Ecto neural progenitor cell (in vitro differentiated cells): ENCODE measurements around the gene ADAMTS14.

ENCODE experiments used
- DNase-seq: peaks from one replicate; pipeline ENCODE4 v3.0.0-alpha.2; 2018; ENCODE audit warnings: low spot score

ADAMTS14 gene

DNA sequence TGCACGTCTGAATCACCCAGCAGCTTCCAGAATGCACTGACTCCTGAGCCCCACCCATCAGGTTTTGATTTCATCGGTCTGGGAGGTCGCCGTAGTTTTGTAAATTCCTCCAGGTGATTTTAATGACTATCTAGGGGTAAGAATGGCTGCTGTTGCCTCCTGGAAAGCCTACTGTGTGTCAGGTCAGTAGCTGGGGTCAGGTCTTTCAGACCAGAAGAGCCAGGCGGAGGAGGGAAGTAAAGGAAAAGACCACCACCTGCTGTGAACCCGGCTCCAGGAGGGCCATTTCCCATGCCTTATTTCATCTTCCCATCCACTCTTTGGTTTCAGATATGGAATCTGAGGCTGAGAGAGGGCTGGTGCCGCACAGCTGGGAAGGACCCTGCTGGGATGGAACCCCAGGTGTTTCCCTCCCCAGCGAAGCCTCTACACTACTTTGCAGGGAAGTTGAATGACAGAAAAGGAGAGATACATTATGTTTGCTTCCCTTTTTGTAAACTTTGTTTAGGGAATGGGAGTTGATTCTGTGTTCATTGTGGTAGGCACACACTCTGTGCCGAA is 19.8 kb downstream of the ADAMTS14 start:
- no peak for DNase-seq

GRCh38 chr10:70693619-70694335 is 21.5 kb downstream of the ADAMTS14 start:
- DNase-seq = no peak

DNA sequence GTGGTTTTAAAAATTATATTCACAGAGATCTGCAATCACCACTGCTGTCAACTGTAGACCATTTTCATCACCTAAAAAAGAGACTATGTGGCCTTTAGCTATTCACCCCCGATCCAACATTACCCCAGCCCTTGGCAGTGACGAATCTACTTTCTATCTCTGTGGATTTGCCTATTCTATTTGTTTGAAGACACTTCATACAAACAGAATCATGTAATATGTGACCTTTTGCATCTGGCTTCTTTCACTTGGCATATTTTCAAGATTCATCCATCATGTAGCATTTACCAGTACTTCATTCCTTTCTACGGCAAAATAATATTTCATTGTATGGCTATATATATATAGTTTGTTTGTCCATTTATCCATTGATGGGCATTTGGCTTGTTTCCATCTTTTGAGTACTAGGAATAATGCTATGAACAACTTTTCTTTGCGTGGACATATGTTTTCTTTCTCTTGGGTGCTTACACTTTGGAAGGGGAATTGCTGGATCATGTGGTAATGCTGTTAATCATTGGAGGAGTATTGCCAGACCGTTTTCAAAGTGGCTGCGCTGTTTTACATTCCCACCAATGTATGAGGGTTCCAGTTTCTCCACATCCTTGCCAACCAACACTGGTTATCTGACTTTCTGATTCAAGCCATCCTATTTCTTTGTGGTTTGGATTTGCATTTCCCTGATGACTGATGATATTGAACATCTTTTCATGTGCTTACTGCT is 22.3 kb downstream of the ADAMTS14 start:
- DNase-seq = no peak

DNA sequence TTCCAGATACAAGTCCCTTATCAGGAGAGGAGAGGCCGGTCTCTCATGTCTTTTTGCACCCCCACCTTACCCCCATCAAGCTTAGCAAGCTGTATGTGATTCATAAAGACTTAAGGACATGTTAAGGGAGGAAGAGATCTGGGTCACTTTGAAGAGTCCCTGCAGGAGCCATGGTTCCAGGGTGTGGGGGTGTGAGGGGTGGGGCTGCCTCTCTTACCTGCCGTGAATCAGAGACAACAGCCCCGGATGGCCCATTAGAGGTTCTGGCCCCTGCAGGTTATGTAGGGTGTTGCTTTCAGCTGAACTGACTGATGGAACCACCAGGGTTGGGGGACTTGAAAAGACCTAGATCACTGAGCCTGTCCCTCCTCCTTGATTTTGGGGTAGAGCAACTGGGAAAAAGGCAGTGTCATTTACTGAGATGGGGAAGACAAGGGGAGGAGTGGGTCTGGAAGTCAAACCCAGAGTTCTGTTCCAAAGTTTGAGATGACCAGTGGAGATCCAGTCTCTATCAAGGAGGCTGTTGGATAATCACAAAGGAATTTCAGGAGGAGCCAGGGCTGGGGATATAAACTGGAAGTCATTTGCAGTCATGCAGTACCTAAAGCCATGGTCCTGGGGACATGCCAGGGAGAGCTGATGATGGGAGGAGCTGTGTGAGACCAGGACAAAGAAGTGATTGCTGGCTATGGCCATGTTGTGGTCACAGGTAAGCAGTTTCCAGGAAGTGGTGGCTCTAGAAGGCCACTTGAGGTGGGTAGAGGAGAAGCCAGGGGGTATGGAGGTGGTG is 23.1 kb downstream of the ADAMTS14 start:
- no peak for DNase-seq

GRCh38 chr10:70698211-70698610 is 25.9 kb downstream of the ADAMTS14 start:
- DNase-seq = no peak

GRCh38 chr10:70699063-70699658 is 26.9 kb downstream of the ADAMTS14 start:
- DNase-seq = no peak

DNA sequence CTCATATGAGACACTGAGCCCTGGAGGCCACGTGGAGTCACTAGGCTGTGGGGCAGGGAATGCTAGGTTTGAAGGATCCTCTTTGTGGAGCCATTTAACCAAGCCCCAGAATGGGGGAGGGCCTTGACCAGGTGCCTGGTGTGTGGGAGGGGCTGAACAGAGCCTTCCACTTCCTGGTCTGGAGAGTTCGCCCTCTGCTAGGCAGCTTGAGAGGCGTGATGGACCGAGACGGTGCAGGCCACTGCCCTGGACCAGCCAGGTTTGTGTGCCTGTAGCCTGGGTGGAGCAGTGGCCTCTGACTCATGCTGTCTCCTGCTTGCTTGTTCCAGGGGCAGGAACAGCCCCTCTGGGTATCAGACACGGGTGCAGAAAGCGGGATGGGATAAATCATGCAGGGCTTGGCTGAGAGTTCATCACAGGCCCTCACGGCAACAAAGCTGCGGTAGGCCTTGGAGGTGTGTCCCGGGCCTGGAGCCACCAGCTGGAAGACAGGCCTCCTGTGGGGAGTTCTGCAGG is 27.4 kb downstream of the ADAMTS14 start:
- no peak for DNase-seq

DNA sequence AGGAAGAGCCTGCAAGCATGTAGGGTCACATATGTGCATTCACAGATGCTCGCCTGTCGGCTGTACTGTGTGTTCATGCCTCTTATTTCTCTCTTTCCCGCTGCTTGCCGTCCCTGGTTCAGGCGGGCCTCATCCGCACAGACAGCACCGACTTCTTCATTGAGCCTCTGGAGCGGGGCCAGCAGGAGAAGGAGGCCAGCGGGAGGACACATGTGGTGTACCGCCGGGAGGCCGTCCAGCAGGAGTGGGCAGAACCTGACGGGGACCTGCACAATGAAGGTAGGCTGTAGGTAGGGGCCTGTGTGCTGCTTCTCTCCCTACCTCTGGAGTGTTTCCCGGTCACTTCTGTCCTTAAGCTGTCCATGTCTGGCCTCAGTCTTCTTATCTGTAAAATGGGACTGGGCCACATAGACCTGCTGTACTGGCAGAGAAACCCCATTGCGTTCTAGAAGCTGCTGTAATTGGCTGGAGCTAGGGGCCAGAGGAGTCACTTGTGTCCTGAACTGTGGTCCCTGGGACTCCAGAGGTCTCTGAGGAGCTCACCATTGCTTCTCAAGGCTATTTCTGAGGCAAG is 30.0 kb downstream of the ADAMTS14 start:
- no peak for DNase-seq

DNA sequence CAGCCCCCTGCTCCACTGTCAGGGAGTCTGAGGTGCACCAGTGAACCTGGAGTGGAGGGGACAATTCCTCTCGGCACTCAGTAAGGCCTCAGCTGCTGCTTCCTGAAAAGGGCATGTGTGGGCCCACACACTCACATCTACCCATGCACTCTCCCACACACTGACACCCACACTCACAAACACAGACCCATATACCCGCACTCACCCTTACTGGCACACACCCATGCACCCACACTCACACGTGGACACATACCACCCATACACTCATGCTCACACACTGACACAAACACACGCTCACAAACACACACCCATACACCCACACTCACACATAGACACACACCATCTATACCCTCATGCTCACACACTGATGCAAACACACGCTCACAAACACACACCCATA is 31.9 kb downstream of the ADAMTS14 start:
- no peak for DNase-seq

- no peak for DNase-seq
Measured at GRCh38 chr10:70705121-70705861, 33.0 kb downstream of the ADAMTS14 start.

DNA sequence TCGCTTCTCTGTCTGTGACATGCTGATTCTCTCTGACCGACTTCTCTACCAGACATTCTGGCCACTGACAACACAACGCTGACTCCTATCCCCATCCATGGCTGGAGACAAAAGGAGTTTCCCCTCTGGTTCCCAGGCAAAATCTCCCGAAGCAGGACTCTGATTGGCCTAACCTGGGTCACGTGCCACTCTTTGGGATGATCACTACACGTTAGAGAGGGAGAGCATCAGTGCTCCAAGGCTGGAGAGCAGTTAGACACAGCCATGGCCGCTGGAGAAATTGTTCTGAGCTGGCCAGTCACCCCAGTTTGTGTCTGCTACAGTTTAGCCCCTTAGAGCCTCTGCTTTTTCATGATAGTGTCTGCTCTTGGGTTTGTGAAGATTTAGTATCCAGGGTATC is 38.9 kb downstream of the ADAMTS14 start:
- DNase-seq = no peak

DNA sequence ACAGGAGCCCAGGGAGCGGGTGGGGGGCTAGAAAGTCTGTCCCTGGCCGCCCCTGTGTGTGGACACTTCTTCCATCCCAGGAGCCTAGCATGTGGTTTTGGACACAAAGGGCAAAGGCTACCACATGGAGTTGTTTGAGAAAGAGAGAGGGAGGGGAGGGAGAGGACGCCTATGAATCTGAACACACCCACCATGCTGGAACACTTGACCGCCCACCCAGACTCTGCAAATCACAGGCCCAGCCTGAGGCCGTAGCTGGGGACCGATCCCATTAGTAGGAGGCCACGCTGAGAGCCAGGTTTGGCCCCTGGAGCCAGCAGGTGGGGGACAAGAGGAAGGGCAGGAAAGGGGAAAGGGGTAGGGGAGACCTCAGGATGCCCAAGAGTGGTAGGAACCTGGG is 39.6 kb downstream of the ADAMTS14 start:
- DNase-seq = no peak

DNA sequence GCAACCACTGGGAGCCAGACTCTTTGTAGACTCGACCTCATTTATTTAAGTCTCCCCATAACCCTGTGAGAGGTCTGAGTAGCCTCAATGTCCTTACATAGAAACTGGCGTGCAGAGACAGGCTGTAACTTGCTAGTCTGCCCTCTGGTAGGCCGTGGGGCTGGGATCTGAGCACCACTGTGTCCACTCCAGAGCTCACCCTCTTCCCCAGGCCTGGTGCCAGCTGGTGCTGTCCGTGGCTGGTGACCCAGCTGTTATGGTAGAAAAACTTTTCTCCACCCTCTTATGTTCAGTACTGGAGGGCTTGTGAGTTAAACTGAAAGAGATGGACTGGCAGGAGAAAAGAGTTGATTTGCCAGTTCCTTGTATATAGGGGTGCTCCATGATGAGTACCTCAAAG is 41.9 kb downstream of the ADAMTS14 start:
- no peak for DNase-seq

- no peak for DNase-seq
Measured at GRCh38 chr10:70714951-70715350, 42.6 kb downstream of the ADAMTS14 start.

- DNase-seq = no peak
Measured at GRCh38 chr10:70715853-70716795, 43.8 kb downstream of the ADAMTS14 start.

- no peak for DNase-seq
Measured at GRCh38 chr10:70722820-70723424, 50.6 kb downstream of the ADAMTS14 start.

DNA sequence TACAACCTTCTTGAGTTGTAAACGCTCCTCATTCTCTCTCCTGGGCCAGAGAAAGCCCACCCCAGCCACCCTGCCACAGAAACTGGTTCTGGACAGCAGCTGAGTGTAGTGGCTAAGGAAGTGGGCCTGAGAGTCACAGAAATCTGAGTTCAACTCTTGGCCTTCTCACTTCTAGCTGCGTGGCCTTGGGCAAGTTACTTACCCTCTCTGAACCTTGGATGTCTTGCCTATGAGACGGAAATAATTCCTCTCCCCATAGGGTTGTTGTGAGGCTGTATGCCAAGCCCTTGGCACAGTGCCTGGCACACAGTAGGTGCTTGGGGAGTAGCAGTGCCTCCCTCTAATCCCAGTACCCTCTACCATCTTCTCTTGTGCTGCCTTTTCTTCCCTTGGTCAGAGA is 51.5 kb downstream of the ADAMTS14 start:
- DNase-seq = no peak

GRCh38 chr10:70726909-70727495 is 54.7 kb downstream of the ADAMTS14 start:
- no peak for DNase-seq

DNA sequence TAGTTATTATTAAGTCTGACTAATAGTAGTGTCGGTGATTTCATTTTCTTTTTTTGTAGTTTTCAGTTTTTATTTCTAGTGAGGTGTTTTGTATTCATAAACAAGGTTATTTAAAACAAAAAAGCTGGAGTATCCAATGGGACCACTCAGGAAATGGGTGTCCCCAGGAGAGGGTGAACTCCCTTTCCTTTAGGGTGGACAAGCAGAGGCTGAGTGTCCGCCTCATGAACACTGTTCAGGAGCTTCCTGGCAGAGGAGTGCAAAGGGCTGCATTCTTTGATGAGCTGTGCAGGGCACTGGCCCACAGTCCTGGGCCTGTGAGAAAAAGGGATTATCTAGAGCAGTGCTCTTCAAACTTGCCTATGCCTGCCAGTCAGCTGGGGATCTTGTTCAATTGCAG is 56.0 kb downstream of the ADAMTS14 start:
- no peak for DNase-seq
